Measurements from ENCODE around the gene TRMT44. TPM values are rescaled to one million over a fixed set of nuclear protein-coding genes. Genes with fewer than 3 reads are reported as not detected.

Gene TRMT44
- polyA plus RNA-seq, 3 donors from 2014 or later = 2.6 to 15.6 (median 8.9) TPM

GRCh38 chr4:8514391-8514790 is 73.8 kb downstream of the TRMT44 start:
- Mint-ChIP-seq H3K4me3 (no peak overlapping the region), H3K36me3 (no peaks in the 10 kb centered on the region), H3K9me3 (no peaks in the 10 kb centered on the region), H3K27ac (no peak overlapping the region), H3K27me3 (ENCODE audit: low read depth in 3 of 3) (peaks cover 0 to 1% (median 0%) of the 10 kb centered on the region in 3 donors), H3K4me1 (no peaks in the 10 kb centered on the region)
- no peak for DNase-seq

GRCh38 chr4:8515316-8516060 is 74.9 kb downstream of the TRMT44 start:
- no peak overlapping the region for H3K4me3 Mint-ChIP-seq
- no peaks in the 10 kb centered on the region for H3K4me1 Mint-ChIP-seq
- no peaks in the 10 kb centered on the region for H3K36me3 Mint-ChIP-seq
- no peak overlapping the region for H3K27ac Mint-ChIP-seq
- H3K9me3 Mint-ChIP-seq = peaks cover 0 to 5% (median 1%) of the 10 kb centered on the region in 6 donors
- H3K27me3 Mint-ChIP-seq (ENCODE audit: low read depth in 3 of 3) = peaks cover 0 to 1% (median 0%) of the 10 kb centered on the region in 3 donors
- no peak for DNase-seq

- no peak for DNase-seq
- no peak overlapping the region for H3K4me3 Mint-ChIP-seq
Observed at GRCh38 chr4:8516061-8516573, 75.5 kb downstream of the TRMT44 start.

GRCh38 chr4:8516996-8517550 is 76.5 kb downstream of the TRMT44 start:
- H3K27ac Mint-ChIP-seq = no peak overlapping the region
- H3K4me1 Mint-ChIP-seq = no peaks in the 10 kb centered on the region
- H3K4me3 Mint-ChIP-seq = no peak overlapping the region
- H3K9me3 Mint-ChIP-seq = peaks cover 0 to 11% (median 2%) of the 10 kb centered on the region in 6 donors
- H3K27me3 Mint-ChIP-seq (ENCODE audit: low read depth in 3 of 3) = peaks cover 0 to 1% (median 0%) of the 10 kb centered on the region in 3 donors
- H3K36me3 Mint-ChIP-seq = no peaks in the 10 kb centered on the region
- no peak for DNase-seq

More at GRCh38 chr4:8516061-8516573, 75.5 kb downstream of the TRMT44 start:
- Mint-ChIP-seq H3K27ac (no peak overlapping the region), H3K36me3 (no peaks in the 10 kb centered on the region), H3K4me1 (no peaks in the 10 kb centered on the region), H3K9me3 (peaks cover 0 to 8% (median 2%) of the 10 kb centered on the region in 6 donors), H3K27me3 (ENCODE audit: low read depth in 3 of 3) (peaks cover 0 to 1% (median 0%) of the 10 kb centered on the region in 3 donors)

GRCh38 chr4:8517946-8518345 is 77.4 kb downstream of the TRMT44 start:
- no peak overlapping the region for H3K27ac Mint-ChIP-seq
- H3K4me3 Mint-ChIP-seq = no peak overlapping the region
- no peaks in the 10 kb centered on the region for H3K36me3 Mint-ChIP-seq
- no peak for DNase-seq
- H3K4me1 Mint-ChIP-seq = no peaks in the 10 kb centered on the region
- peaks cover 0 to 1% (median 0%) of the 10 kb centered on the region in 3 donors for H3K27me3 Mint-ChIP-seq (ENCODE audit: low read depth in 3 of 3)
- H3K9me3 Mint-ChIP-seq = peaks cover 0 to 11% (median 2%) of the 10 kb centered on the region in 6 donors

GRCh38 chr4:8522160-8523120 is 81.9 kb downstream of the TRMT44 start:
- Mint-ChIP-seq H3K9me3 (peaks cover 0 to 11% (median 2%) of the 10 kb centered on the region in 6 donors), H3K27me3 (ENCODE audit: low read depth in 3 of 3) (peaks cover 0 to 2% (median 0%) of the 10 kb centered on the region in 3 donors), H3K4me3 (no peak overlapping the region), H3K36me3 (no peaks in the 10 kb centered on the region), H3K27ac (no peak overlapping the region), H3K4me1 (no peaks in the 10 kb centered on the region)
- DNase-seq = no peak

GRCh38 chr4:8523175-8523574 is 82.6 kb downstream of the TRMT44 start:
- no peak overlapping the region for H3K4me3 Mint-ChIP-seq
- peaks cover 0 to 2% (median 0%) of the 10 kb centered on the region in 3 donors for H3K27me3 Mint-ChIP-seq (ENCODE audit: low read depth in 3 of 3)
- H3K27ac Mint-ChIP-seq = no peak overlapping the region
- H3K4me1 Mint-ChIP-seq = no peaks in the 10 kb centered on the region
- no peaks in the 10 kb centered on the region for H3K36me3 Mint-ChIP-seq
- H3K9me3 Mint-ChIP-seq = peaks cover 0 to 11% (median 2%) of the 10 kb centered on the region in 6 donors
- DNase-seq = no peak

- Mint-ChIP-seq H3K9me3 (peaks cover 0 to 11% (median 2%) of the 10 kb centered on the region in 6 donors), H3K36me3 (no peaks in the 10 kb centered on the region), H3K27ac (no peak overlapping the region), H3K27me3 (ENCODE audit: low read depth in 3 of 3) (peaks cover 0 to 3% (median 2%) of the 10 kb centered on the region in 3 donors), H3K4me1 (no peaks in the 10 kb centered on the region), H3K4me3 (no peak overlapping the region)
- DNase-seq = no peak
Observed at GRCh38 chr4:8523766-8524165, 83.2 kb downstream of the TRMT44 start.

DNA sequence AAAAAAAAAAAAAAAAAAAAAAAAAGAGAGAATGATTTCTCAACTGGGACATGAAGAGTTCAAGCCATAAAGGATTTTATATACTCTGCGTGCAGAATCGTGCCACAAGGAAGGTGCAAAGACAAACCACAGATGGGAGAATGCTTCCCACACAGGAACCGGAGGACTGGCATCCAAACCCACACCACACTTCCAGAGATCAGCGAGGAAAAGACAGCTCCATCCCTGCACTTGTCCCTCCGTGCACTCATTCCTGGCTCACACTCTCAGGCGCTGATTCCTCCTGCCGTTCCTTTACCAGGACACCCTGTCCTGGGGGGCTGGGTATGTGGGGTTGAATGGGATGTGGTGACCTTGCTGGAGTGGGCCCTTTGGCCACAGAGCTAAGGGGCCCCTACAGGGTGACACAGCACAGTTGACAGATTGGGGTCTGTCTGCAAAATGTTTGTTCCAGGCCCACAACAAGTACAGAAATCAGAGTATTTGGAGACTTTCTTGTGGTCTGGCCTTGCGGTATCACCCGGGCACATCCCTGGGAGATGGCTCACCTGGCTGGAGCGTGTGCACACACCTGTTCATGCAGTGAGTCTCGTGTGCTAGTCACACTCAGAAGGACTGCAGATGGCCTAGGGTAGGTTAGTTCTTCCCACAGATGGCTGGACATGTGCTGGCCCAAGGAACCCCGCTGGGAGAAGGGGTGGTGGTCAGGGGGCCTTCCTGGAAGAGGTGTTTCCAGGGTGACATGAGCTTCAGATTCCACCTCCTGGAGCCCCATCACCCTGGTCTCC is 84.2 kb downstream of the TRMT44 start:
- H3K4me1 Mint-ChIP-seq = no peaks in the 10 kb centered on the region
- H3K36me3 Mint-ChIP-seq = no peaks in the 10 kb centered on the region
- H3K4me3 Mint-ChIP-seq = no peak overlapping the region
- no peak for DNase-seq
- no peak overlapping the region for H3K27ac Mint-ChIP-seq
- H3K27me3 Mint-ChIP-seq (ENCODE audit: low read depth in 3 of 3) = peaks cover 0 to 7% (median 2%) of the 10 kb centered on the region in 3 donors
- H3K9me3 Mint-ChIP-seq = peaks cover 0 to 11% (median 2%) of the 10 kb centered on the region in 6 donors

GRCh38 chr4:8525383-8526120 is 85.0 kb downstream of the TRMT44 start:
- Mint-ChIP-seq H3K27me3 (ENCODE audit: low read depth in 3 of 3) (peaks cover 0 to 8% (median 2%) of the 10 kb centered on the region in 3 donors), H3K27ac (no peak overlapping the region), H3K4me3 (no peak overlapping the region), H3K4me1 (no peaks in the 10 kb centered on the region), H3K9me3 (peaks cover 0 to 6% (median under 1%) of the 10 kb centered on the region in 6 donors), H3K36me3 (no peaks in the 10 kb centered on the region)
- no peak for DNase-seq
